GM18870 (cell line): ENCODE measurements around the gene TMED10.

ENCODE experiments used
- ATAC-seq: cut with Tn5 transposase; IDR thresholded peaks from one replicate; pipeline ENCODE4 v1.9.1; 2021; ENCODE audit warnings: moderate library complexity; ENCODE audit not compliant: unreplicated experiment

Gene TMED10

GRCh38 chr14:75088566-75089373 is 87.6 kb downstream of the TMED10 start:
- no peak for ATAC-seq

- ATAC-seq, result no peak
Observed at GRCh38 chr14:75088153-75088552, 88.3 kb downstream of the TMED10 start.

GRCh38 chr14:75084513-75084912 is 91.9 kb downstream of the TMED10 start:
- ATAC-seq, result no peak

DNA sequence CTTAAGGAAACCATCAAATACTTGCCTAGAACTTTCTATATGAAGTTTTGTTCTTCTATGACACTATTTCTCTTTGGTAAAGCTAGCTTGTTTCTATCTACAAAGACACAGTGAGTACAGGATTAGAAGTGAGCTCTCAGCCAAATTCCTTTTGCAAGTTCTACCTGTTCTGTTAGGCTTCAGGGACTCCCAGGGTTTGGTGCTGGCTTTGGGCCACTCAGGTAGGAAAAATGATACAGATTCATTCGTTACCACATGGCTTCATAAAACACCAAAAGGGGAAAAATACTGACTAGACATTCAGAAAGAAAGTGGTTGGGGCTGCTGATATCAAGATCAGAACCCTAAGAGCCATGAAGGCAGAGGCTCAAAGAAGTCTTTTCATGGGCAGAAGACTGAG is 93.1 kb downstream of the TMED10 start:
- no peak for ATAC-seq

- no peak for ATAC-seq
Observed at GRCh38 chr14:75081660-75082229, 94.7 kb downstream of the TMED10 start.
